Thymus (tissue), 14 donors: ENCODE results near the gene MED15. TPM values are rescaled to one million over a fixed set of nuclear protein-coding genes. Genes with fewer than 3 reads are reported as not detected.

ENCODE experiments used
- DNase-seq, 9 donors: peaks; one replicate each; pipeline ENCODE4 v3.0.0-alpha.2; 2013; ENCODE audit warnings: low spot score in 9 of 9, low read depth in 6 of 9, missing footprints in 1 of 9
- H3K27ac ChIP-seq, 2 donors: one replicate each; pipeline ENCODE4 v1.5.1; 2013; ENCODE audit warnings: control low read depth in 1 of 2, low read depth in 1 of 2, low read length in 1 of 2, mild to moderate bottlenecking in 1 of 2, moderate library complexity in 1 of 2
- H3K27me3 ChIP-seq, 2 donors: one replicate each; pipeline ENCODE4 v1.5.1; 2013; ENCODE audit warnings: low read length in 1 of 2; ENCODE audit not compliant: control insufficient read depth in 2 of 2, insufficient read depth in 1 of 2
- H3K36me3 ChIP-seq, 2 donors: one replicate each; pipeline ENCODE4 v1.5.1; 2013; ENCODE audit warnings: low read length in 1 of 2, mild to moderate bottlenecking in 1 of 2, moderate library complexity in 1 of 2; ENCODE audit not compliant: control insufficient read depth in 2 of 2, insufficient read depth in 2 of 2
- H3K4me1 ChIP-seq, 2 donors: one replicate each; pipeline ENCODE4 v1.5.1; 2013; ENCODE audit warnings: low read length in 2 of 2; ENCODE audit not compliant: control insufficient read depth in 2 of 2, insufficient read depth in 2 of 2
- H3K4me3 ChIP-seq, 2 donors: one replicate each; pipeline ENCODE4 v1.5.1; 2013; ENCODE audit warnings: low read length in 2 of 2, control low read depth in 1 of 2, mild to moderate bottlenecking in 1 of 2
- H3K9me3 ChIP-seq, 2 donors: one replicate each; pipeline ENCODE4 v1.5.1; 2013; ENCODE audit warnings: low read length in 1 of 2, mild to moderate bottlenecking in 1 of 2; ENCODE audit not compliant: control insufficient read depth in 2 of 2, insufficient read depth in 1 of 2
- WGBS: extraction: QIAGEN DNeasy Blood & Tissue Kit; methylation state at CpG from one replicate; pipeline ENCODE4 v1.1.7; 2013; 5-methylcytosine and 5-hydroxymethylcytosine counted together
- long read RNA-seq, 10 donors: transcript quantifications; one replicate each; lab custom pipeline, GENCODE V29; 2026
- polyA plus RNA-seq: library from polyadenylated mRNA; stranded (reverse); fragments of 200-250 nt; gene quantifications from one replicate; pipeline ENCODE4 v1.2.3, GENCODE V29; 2013
- total RNA-seq: library from RNA; stranded (reverse); fragments of 120-200 nt; gene quantifications from one replicate; pipeline ENCODE4 v1.2.4, GENCODE V29; 2013
- donor health status: healthy.

Gene MED15, protein sequence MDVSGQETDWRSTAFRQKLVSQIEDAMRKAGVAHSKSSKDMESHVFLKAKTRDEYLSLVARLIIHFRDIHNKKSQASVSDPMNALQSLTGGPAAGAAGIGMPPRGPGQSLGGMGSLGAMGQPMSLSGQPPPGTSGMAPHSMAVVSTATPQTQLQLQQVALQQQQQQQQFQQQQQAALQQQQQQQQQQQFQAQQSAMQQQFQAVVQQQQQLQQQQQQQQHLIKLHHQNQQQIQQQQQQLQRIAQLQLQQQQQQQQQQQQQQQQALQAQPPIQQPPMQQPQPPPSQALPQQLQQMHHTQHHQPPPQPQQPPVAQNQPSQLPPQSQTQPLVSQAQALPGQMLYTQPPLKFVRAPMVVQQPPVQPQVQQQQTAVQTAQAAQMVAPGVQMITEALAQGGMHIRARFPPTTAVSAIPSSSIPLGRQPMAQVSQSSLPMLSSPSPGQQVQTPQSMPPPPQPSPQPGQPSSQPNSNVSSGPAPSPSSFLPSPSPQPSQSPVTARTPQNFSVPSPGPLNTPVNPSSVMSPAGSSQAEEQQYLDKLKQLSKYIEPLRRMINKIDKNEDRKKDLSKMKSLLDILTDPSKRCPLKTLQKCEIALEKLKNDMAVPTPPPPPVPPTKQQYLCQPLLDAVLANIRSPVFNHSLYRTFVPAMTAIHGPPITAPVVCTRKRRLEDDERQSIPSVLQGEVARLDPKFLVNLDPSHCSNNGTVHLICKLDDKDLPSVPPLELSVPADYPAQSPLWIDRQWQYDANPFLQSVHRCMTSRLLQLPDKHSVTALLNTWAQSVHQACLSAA
- total RNA-seq: 10.7 TPM
- polyA plus RNA-seq: 61.6 TPM
- long read RNA-seq, donor 1: 0 reads
- long read RNA-seq, donor 2, transcript MED15-201 (18 exons, 3,351 nt): minor isoform, 6 of 103 reads
- long read RNA-seq, donor 2, transcript MED15-202 (17 exons, 3,252 nt): major isoform, 7 of 103 reads
- long read RNA-seq, donor 2, partial matches to known transcripts: 79 of 103 reads
- long read RNA-seq, donor 2, other reads (novel, unspliced or antisense): 5 of 103 reads
- long read RNA-seq, donor 3, partial matches to known transcripts: 45 of 50 reads
- long read RNA-seq, donor 3, other reads (novel, unspliced or antisense): 0 of 50 reads
- long read RNA-seq, donor 4, partial matches to known transcripts: 25 of 28 reads
- long read RNA-seq, donor 4, other reads (novel, unspliced or antisense): 0 of 28 reads
- long read RNA-seq, donor 5, partial matches to known transcripts: 42 of 47 reads
- long read RNA-seq, donor 5, other reads (novel, unspliced or antisense): 0 of 47 reads
- long read RNA-seq, donor 6, partial matches to known transcripts: 49 of 58 reads
- long read RNA-seq, donor 6, other reads (novel, unspliced or antisense): 0 of 58 reads
- long read RNA-seq, donor 7, partial matches to known transcripts: 15 of 19 reads
- long read RNA-seq, donor 7, other reads (novel, unspliced or antisense): 0 of 19 reads
- long read RNA-seq, donor 8, partial matches to known transcripts: 17 of 18 reads
- long read RNA-seq, donor 8, other reads (novel, unspliced or antisense): 0 of 18 reads
- long read RNA-seq, donor 9, partial matches to known transcripts: 21 of 22 reads
- long read RNA-seq, donor 9, other reads (novel, unspliced or antisense): 0 of 22 reads
- long read RNA-seq, donor 10, partial matches to known transcripts: 36 of 39 reads
- long read RNA-seq, donor 10, other reads (novel, unspliced or antisense): 0 of 39 reads

DNA sequence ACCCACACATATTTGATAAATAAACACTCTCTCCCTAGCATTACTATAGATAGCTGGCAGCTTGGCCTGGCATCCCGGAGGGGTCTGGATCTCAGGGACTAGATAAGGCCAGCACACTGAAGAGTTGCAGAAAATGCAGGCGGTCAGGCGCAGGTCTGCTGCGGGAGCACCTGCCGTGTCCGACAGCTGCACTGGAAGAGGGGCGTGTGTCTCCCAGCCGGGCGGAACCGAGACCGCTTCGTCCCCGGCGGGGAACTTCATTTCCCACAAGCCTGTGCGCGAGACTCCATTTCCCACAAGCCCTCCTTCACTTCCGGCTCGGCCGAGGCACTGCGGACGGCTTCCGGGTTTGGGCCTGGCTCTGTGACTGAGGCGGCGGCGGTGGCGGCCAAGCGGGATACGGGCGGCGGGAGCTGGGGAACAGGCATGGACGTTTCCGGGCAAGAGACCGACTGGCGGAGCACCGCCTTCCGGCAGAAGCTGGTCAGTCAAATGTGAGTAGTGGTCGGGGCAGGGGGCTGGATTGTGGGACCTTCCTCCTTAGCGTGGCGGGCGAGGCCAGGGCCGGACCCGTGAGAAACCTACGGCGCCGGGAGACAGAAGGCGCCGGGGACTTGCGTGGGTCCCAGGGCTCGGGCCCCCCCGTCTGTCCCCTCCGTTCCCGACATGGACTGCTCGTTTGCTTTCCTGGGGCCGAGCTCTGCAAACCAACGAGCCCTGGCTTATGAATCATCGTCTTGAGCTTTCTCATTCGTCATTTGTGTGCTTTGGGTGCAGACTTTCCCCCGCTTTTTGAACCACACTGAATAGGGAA lies at the start of gene MED15:
Gene MED15, plus strand, starts transcription at position 358 of the 814 bp plus-strand sequence. Its CDS starts 69 bp downstream, at position 427.
- peak within 1 kb of the TSS; percentile 76 to 92 for H3K4me3 ChIP-seq
- peaks cover 13 to 30% of the 10 kb centered on the region in 2 donors for H3K4me1 ChIP-seq
- H3K36me3 ChIP-seq: peaks cover 4% of the 10 kb centered on the region in 2 donors
- H3K27ac ChIP-seq: peak within 1 kb of the TSS; percentile 92 to 93
- DNase-seq: peak; percentile 70 to 91 (median 77)
- no peaks in the 10 kb centered on the region for H3K9me3 ChIP-seq
- 1% methylated on average over 58 of the region's 58 CpGs for WGBS
- H3K27me3 ChIP-seq: no peaks in the 10 kb centered on the region

DNA sequence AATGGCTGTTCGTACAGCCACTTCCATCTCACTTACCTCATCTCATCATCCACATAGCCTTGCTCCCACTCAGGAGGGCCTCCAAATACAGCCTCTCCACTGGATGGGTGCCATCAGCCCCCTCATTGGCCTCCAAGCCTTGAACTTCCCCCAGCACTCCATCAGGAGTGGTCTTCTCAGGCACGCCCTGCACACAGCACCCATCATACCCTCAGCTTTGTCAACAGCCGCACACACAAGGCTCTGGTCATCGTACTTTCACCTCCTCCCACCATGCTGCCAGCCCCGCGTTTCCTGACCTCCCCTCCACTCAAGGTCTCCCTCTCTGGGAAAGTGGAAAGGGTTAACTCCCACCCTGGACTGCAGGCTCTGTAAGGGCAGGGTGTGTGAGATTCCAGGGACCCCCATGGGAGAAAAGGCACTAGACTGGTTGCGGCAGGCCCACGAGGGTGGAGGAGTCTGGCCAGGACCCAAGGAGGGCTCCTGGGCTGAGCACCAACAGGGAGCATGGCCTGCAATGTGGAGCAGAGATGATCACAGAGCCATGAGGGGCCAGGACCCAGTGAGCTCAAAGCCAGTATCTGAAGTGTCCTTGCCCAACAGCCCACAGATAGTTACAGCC lies 48.8 kb upstream of the MED15 start:
- Histone ChIP-seq H3K27ac (no peak overlapping the region), H3K4me1 (peaks cover 9 to 14% of the 10 kb centered on the region in 2 donors), H3K27me3 (no peaks in the 10 kb centered on the region), H3K9me3 (no peaks in the 10 kb centered on the region), H3K36me3 (peaks cover 0 to 3% of the 10 kb centered on the region in 2 donors), H3K4me3 (no peak overlapping the region)
- DNase-seq: no peak
- WGBS: 96% methylated on average over 8 of the region's 8 CpGs

DNA sequence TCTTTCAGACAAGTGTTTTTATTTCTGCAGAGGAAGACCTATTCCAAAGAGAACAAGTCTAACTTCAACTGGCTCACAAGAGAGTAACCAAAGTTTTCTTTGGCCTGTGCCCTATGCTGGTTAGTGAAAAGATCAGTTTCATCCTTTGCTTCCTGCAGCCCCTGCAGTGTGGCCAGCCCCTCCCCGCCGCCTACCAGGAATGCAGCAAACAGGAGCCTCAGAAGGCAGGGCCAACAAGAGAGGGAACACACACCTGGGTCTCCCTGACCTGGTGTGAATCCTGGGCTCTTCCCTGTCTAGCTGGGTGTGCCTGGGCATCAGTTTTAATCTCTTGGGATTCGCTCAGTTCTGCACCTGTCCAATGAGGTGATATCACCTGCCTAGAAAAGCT lies 48.3 kb upstream of the MED15 start:
- H3K4me1 ChIP-seq: peaks cover 14 to 19% of the 10 kb centered on the region in 2 donors
- 98% methylated on average over 3 of the region's 3 CpGs for WGBS
- no peaks in the 10 kb centered on the region for H3K9me3 ChIP-seq
- no peaks in the 10 kb centered on the region for H3K27me3 ChIP-seq
- DNase-seq: no peak
- H3K36me3 ChIP-seq: peaks cover 0 to 3% of the 10 kb centered on the region in 2 donors
- H3K27ac ChIP-seq: no peak overlapping the region
- no peak overlapping the region for H3K4me3 ChIP-seq

DNA sequence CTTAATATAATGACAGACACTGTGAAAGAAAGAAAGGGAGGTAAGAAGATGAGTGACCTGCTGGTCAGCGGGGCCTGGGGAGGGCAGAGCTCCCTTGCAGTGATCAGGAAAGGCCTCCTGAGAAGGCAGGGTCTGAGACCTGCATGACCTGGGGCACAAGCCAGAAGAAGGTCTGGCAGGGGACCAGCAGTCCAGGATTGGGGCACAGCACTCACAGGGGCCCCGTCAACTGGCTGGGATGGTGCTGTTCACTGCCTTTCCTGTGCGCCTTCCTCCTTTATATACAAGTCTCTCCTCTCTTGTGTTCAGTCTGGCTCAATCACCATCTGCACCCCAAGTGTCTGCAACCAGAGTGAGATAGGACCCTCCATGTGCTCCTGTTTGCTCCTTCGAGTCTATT lies 47.5 kb upstream of the MED15 start:
- H3K4me3 ChIP-seq: no peak overlapping the region
- H3K27ac ChIP-seq: no peak overlapping the region
- no peaks in the 10 kb centered on the region for H3K27me3 ChIP-seq
- H3K4me1 ChIP-seq: peaks cover 15 to 27% of the 10 kb centered on the region in 2 donors
- H3K36me3 ChIP-seq: peaks cover 0 to 3% of the 10 kb centered on the region in 2 donors
- DNase-seq: no peak
- H3K9me3 ChIP-seq: no peaks in the 10 kb centered on the region
- 98% methylated on average over 4 of the region's 4 CpGs for WGBS

DNA sequence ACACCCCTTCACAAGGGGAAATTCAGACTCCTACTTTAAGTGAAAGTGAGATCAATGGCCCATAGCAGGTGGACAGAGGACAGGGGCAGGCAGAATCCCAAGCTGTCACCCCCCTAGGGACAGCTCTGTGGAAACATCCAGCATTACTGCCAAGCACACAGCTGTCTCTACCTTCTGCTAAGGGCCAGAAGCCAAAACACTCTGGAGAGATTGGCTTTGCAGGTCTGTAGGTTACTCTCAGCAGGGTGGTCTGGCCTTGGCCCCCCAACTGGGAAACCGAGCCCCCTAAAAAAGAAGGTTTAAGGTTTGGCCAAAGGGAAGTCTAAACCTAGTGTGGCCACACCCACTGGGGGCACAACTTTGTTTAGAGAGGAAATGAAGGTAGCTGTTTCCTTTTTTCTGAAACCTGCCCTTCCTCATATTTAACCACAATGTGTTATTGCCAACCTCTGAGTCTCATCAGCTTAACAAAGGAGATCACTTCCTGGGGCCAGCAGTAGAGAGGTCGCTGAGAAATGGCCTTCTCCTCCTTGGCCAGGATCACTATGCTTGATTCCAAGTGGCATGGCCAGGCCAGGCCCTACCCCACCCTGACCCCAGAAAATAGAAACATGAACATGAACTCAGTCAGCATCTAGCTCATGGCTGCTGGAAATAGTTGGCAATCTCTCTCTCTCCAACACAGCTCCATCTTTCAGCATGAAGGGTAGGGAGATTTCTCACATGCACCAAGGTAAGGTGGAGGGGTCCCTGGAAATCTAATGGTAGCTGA lies 43.9 kb upstream of the MED15 start:
- H3K36me3 ChIP-seq: peaks cover 0 to 5% of the 10 kb centered on the region in 2 donors
- H3K27me3 ChIP-seq: no peaks in the 10 kb centered on the region
- H3K27ac ChIP-seq: peak overlapping the region; percentile 58 to 89
- no peaks in the 10 kb centered on the region for H3K9me3 ChIP-seq
- 12% methylated on average over 2 of the region's 2 CpGs for WGBS
- H3K4me1 ChIP-seq: peaks cover 12 to 21% of the 10 kb centered on the region in 2 donors
- H3K4me3 ChIP-seq: no peak overlapping the region
- peak in 3 of 9 donors; percentile 11 to 71 (median 16) for DNase-seq

DNA sequence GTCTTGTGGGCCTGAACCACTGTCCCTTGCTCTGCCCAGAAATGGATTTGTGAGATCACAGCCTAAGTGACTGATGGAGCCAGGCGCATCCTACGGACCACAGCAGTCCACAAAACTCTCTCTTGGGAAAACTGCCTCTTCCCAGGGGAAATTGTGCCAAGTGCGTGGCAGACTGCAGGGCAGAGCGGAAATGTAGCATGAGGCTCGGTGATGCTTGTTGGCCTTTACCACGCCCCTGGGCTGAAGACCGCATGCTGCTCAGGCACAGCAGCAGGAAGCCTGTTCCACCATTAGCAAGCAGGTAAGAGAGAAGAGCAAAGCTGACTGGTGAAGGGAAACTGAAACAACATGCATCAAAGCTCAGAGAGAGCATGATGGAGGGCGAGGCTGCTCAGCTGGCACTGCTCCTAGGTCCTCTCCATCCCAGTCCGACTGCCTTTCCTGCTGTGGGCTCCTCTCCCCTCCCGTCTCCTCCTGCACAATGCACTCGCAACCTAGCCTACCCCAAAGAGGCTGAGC lies 43.3 kb upstream of the MED15 start:
- Histone ChIP-seq H3K36me3 (peaks cover 0 to 2% of the 10 kb centered on the region in 2 donors), H3K9me3 (no peaks in the 10 kb centered on the region), H3K4me1 (peaks cover 12 to 21% of the 10 kb centered on the region in 2 donors), H3K27ac (peak overlapping the region; percentile 58 to 89), H3K4me3 (no peak overlapping the region), H3K27me3 (no peaks in the 10 kb centered on the region)
- DNase-seq: peak in 3 of 9 donors; percentile 9 to 58 (median 27)
- 94% methylated on average over 11 of the region's 11 CpGs for WGBS
